Daoy (cell line): Measurements from ENCODE around the gene FNIP2. TPM values are rescaled to one million over a fixed set of nuclear protein-coding genes. Genes with fewer than 3 reads are reported as not detected.
"Not testable (repeated sequence)": the region's sequence is repeated elsewhere in the genome, so short reads cannot be mapped to it uniquely, and the experiment has no call there.

ENCODE experiments used
- DNase-seq: peaks from one replicate; pipeline ENCODE4 v3.0.0-alpha.2; 2015; ENCODE audit warnings: low read depth
- total RNA-seq: library from RNA; depleted of rRNA; stranded (reverse); fragments of >200 nt; shearing (Covaris generic); gene quantifications from 2 replicates; pipeline ENCODE4 v1.2.3, GENCODE V29; 2014

The FNIP2 gene
- total RNA-seq, 1 experiment from 2014 or later: 12.5 TPM

GRCh38 chr4:158912806-158913205 lies 144.0 kb downstream of the FNIP2 start:
- no peak for DNase-seq

GRCh38 chr4:158913766-158914165 lies 144.9 kb downstream of the FNIP2 start:
- no peak for DNase-seq

- DNase-seq: peak; percentile 27
Measured at GRCh38 chr4:158914218-158914617, 145.4 kb downstream of the FNIP2 start.

GRCh38 chr4:158915683-158916241 lies 146.9 kb downstream of the FNIP2 start:
- DNase-seq: no peak

- DNase-seq: not testable (repeated sequence)
Measured at GRCh38 chr4:158920452-158920996, 151.7 kb downstream of the FNIP2 start.

- DNase-seq: not testable (repeated sequence)
Measured at GRCh38 chr4:158927774-158928173, 158.9 kb downstream of the FNIP2 start.

- DNase-seq: no peak
Measured at GRCh38 chr4:158929939-158930638, 161.3 kb downstream of the FNIP2 start.

GRCh38 chr4:158930639-158930972 lies 161.8 kb downstream of the FNIP2 start:
- no peak for DNase-seq

GRCh38 chr4:158933236-158933635 lies 164.4 kb downstream of the FNIP2 start:
- DNase-seq: no peak

GRCh38 chr4:158934996-158935669 lies 166.3 kb downstream of the FNIP2 start:
- no peak for DNase-seq

- no peak for DNase-seq
Measured at GRCh38 chr4:158936238-158936637, 167.4 kb downstream of the FNIP2 start.

- DNase-seq: peak; percentile 2
Measured at GRCh38 chr4:158938220-158939044, 169.6 kb downstream of the FNIP2 start.

GRCh38 chr4:158940271-158940670 lies 171.4 kb downstream of the FNIP2 start:
- DNase-seq: no peak

- no peak for DNase-seq
Measured at GRCh38 chr4:158941321-158941720, 172.5 kb downstream of the FNIP2 start.

- DNase-seq: no peak
Measured at GRCh38 chr4:158941895-158942294, 173.1 kb downstream of the FNIP2 start.

GRCh38 chr4:158945529-158946108 lies 176.8 kb downstream of the FNIP2 start:
- no peak for DNase-seq

- no peak for DNase-seq
Measured at GRCh38 chr4:158946825-158947224, 178.0 kb downstream of the FNIP2 start.

- no peak for DNase-seq
Measured at GRCh38 chr4:158948071-158948470, 179.2 kb downstream of the FNIP2 start.

- peak; percentile 15 for DNase-seq
Measured at GRCh38 chr4:158949099-158949498, 180.3 kb downstream of the FNIP2 start.

- not testable (repeated sequence) for DNase-seq
Measured at GRCh38 chr4:158952221-158952774, 183.5 kb downstream of the FNIP2 start.

- not testable (repeated sequence) for DNase-seq
Measured at GRCh38 chr4:158956345-158956744, 187.5 kb downstream of the FNIP2 start.
